DOHH2 (cell line): ENCODE measurements around the gene ANKRD60.

Experiments
- H3F3A ChIP-seq: fragments of 200-600 bp; sonication (generic), shearing (Covaris generic); 2 replicates; pipeline ENCODE4 v1.6.0; 2016; ENCODE audit warnings: antibody characterized with exemption, mild to moderate bottlenecking; ENCODE audit not compliant: control insufficient read depth, insufficient read depth
- H3K27ac ChIP-seq: fragments of 200-600 bp; sonication (generic); 2 replicates; pipeline ENCODE4 v1.5.1; 2014; ENCODE audit warnings: low read depth, mild to moderate bottlenecking, low read length, moderate library complexity
- H3K27me3 ChIP-seq: fragments of 200-600 bp; sonication (generic); 2 replicates; pipeline ENCODE4 v1.6.1; 2014; ENCODE audit warnings: mild to moderate bottlenecking, low read length, mixed read lengths; ENCODE audit not compliant: control insufficient read depth
- H3K36me3 ChIP-seq: fragments of 200-600 bp; sonication (generic); 2 replicates; pipeline ENCODE4 v1.6.1; 2014; ENCODE audit warnings: mild to moderate bottlenecking, low read length, moderate library complexity, mixed read lengths; ENCODE audit not compliant: control insufficient read depth
- H3K4me1 ChIP-seq: fragments of 200-600 bp; sonication (generic); 2 replicates; pipeline ENCODE4 v1.6.1; 2014; ENCODE audit warnings: mild to moderate bottlenecking, low read length, mixed read lengths; ENCODE audit not compliant: control insufficient read depth
- H3K4me2 ChIP-seq: fragments of 200-600 bp; sonication (generic); 2 replicates; pipeline ENCODE4 v1.6.0; 2014; ENCODE audit warnings: mild to moderate bottlenecking, low read length, moderate library complexity
- H3K4me3 ChIP-seq: fragments of 200-600 bp; sonication (generic); 2 replicates; pipeline ENCODE4 v1.5.1; 2014; ENCODE audit warnings: mild to moderate bottlenecking, low read length, mixed read lengths
- H3K79me2 ChIP-seq: fragments of 200-600 bp; sonication (generic); 2 replicates; pipeline ENCODE4 v1.6.1; 2014; ENCODE audit warnings: mild to moderate bottlenecking, low read length, mixed read lengths; ENCODE audit not compliant: control insufficient read depth
- H3K9me2 ChIP-seq: fragments of 200-600 bp; sonication (generic); replicated peaks from 2 replicates; pipeline ENCODE4 v1.6.1; 2014; ENCODE audit warnings: mild to moderate bottlenecking, low read length, mixed read lengths; ENCODE audit not compliant: control insufficient read depth
- H3K9me3 ChIP-seq: fragments of 200-600 bp; sonication (generic); 2 replicates; pipeline ENCODE4 v1.6.1; 2014; ENCODE audit warnings: antibody characterized with exemption, low read length, mixed read lengths; ENCODE audit not compliant: control insufficient read depth, insufficient read depth
- H4K20me1 ChIP-seq: fragments of 200-600 bp; sonication (generic); 2 replicates; pipeline ENCODE4 v1.6.0; 2014; ENCODE audit warnings: low read depth, mild to moderate bottlenecking, antibody characterized with exemption, low read length, moderate library complexity; ENCODE audit not compliant: control insufficient read depth, insufficient read depth
- CTCF ChIP-seq: fragments of 200-600 bp; sonication (generic); IDR thresholded peaks from one replicate; pipeline ENCODE4 v1.5.1; 2014; ENCODE audit warnings: antibody characterized with exemption, mild to moderate bottlenecking, low read depth, low read length; ENCODE audit not compliant: poor library complexity, severe bottlenecking
- EZH2phosphoT487 ChIP-seq: fragments of 200-600 bp; sonication (generic); IDR thresholded peaks from 2 replicates; pipeline ENCODE4 v1.6.1; 2017; ENCODE audit warnings: borderline replicate concordance, mild to moderate bottlenecking, antibody characterized with exemption, low read length, moderate library complexity, mixed read lengths

Gene ANKRD60

GRCh38 chr20:58244517-58245030, 16.1 kb upstream of the ANKRD60 start:
- Histone ChIP-seq H3K9me2 (no peaks in the 10 kb centered on the region), H3K79me2 (no peaks in the 10 kb centered on the region), H3K9me3 (no peaks in the 10 kb centered on the region), H3K27ac (no peak overlapping the region), H3K4me3 (no peak overlapping the region), H4K20me1 (no peaks in the 10 kb centered on the region), H3K36me3 (no peaks in the 10 kb centered on the region), H3K4me2 (no peak overlapping the region), H3K4me1 (no peaks in the 10 kb centered on the region), H3K27me3 (no peaks in the 10 kb centered on the region), H3F3A (no peaks in the 10 kb centered on the region)
- TF ChIP-seq CTCF (no peak), EZH2phosphoT487 (no peak)

- no peaks in the 10 kb centered on the region for H4K20me1 ChIP-seq
- no peak overlapping the region for H3K4me2 ChIP-seq
- H3K27ac ChIP-seq = no peak overlapping the region
- H3K79me2 ChIP-seq = no peaks in the 10 kb centered on the region
- no peaks in the 10 kb centered on the region for H3K27me3 ChIP-seq
- H3K9me3 ChIP-seq = no peaks in the 10 kb centered on the region
- no peak overlapping the region for H3K4me3 ChIP-seq
- no peak for TF ChIP-seq CTCF
- TF ChIP-seq EZH2phosphoT487 = no peak
- H3F3A ChIP-seq = no peaks in the 10 kb centered on the region
- no peaks in the 10 kb centered on the region for H3K9me2 ChIP-seq
- H3K36me3 ChIP-seq = no peaks in the 10 kb centered on the region
- H3K4me1 ChIP-seq = no peaks in the 10 kb centered on the region
Measured at GRCh38 chr20:58243653-58244410, 15.4 kb upstream of the ANKRD60 start.

DNA sequence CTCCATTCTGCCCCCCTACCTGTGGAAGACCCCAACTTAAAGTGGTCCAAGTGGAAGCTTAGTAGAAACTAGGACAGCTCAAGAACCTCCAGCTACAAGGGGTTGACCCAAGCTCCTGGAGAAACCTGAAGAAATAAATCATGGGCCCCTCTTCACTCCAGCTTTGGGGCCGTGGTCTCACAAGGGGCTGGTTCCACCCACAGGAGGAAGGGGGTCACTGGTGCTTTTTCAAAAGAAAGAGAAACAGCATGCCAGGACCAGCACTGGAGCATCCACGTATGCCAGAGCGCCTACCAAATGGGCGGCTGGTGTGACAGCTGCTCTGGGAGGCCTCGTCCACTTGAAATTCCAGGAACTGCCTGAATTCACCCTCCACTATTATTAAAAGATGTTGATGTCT, 14.4 kb upstream of the ANKRD60 start:
- Histone ChIP-seq H3K27ac (no peak overlapping the region), H3K79me2 (no peaks in the 10 kb centered on the region), H3F3A (no peaks in the 10 kb centered on the region), H3K9me2 (no peaks in the 10 kb centered on the region), H3K4me2 (no peak overlapping the region), H3K27me3 (no peaks in the 10 kb centered on the region), H3K4me1 (no peaks in the 10 kb centered on the region), H3K9me3 (no peaks in the 10 kb centered on the region), H3K36me3 (no peaks in the 10 kb centered on the region), H4K20me1 (no peaks in the 10 kb centered on the region), H3K4me3 (no peak overlapping the region)
- TF ChIP-seq EZH2phosphoT487 (no peak), CTCF (no peak)
